DMS53 treated with DMSO at 0.1 percent for 48 hours (cell line): ENCODE measurements around the gene MLLT3.

Source experiments
- DNase-seq: peaks from one replicate; lab custom pipeline; 2025; ENCODE audit not compliant: unreplicated experiment; lab: John Stamatoyannopoulos, UW

Gene MLLT3

GRCh38 chr9:20313415-20313814 is 308.9 kb downstream of the MLLT3 start:
- DNase-seq = no peak

GRCh38 chr9:20312732-20313131 is 309.6 kb downstream of the MLLT3 start:
- DNase-seq = peak; percentile 49

DNA sequence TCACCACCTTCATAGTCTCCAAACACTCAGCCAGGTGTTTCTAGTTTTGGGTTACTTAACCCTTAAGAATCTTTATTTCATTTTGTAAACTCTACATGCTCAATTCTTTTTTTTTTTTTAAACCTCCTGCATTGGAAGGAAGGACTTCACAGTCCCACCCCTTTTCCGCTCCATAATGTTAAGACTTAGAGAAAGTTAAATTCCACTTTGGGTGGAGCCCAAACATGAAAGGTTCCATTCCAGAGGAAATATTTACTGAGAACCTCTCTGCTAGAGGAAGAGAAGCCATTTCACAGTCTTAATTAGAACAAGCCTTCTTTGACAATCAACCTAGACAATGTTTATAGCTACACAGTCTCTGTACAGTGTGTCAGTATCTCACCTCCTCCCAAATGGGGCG is 312.3 kb downstream of the MLLT3 start:
- DNase-seq = no peak

- DNase-seq = no peak
These were observed 313.2 kb downstream of the MLLT3 start for GRCh38 chr9:20309124-20309523.

- DNase-seq = no peak
These were observed 314.7 kb downstream of the MLLT3 start for GRCh38 chr9:20307621-20308020.

- no peak for DNase-seq
These were observed 316.8 kb downstream of the MLLT3 start for GRCh38 chr9:20305452-20305851.

DNA sequence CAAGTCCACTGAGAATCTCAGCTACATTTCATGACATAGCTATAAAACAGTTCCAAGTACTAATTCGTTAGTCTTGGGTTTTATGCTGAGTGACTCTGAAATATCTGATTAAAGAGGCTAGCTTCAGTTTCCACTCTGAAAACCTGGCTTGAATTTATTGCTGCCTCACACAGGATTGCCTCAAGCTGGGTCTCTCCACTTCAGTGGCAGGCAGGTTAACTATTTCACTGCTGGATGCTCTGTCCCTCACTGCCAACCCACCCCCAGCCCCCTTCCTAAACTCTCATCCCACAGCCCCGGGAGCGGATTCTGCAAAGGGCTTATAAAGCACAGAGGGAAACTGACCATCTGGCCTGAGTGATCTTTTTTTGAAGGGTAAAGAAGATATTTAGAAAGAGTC is 318.3 kb downstream of the MLLT3 start:
- DNase-seq = no peak

GRCh38 chr9:20303066-20303465 is 319.2 kb downstream of the MLLT3 start:
- DNase-seq = no peak

- DNase-seq = no peak
These were observed 320.1 kb downstream of the MLLT3 start for GRCh38 chr9:20302197-20302596.

GRCh38 chr9:20300430-20301115 is 321.7 kb downstream of the MLLT3 start:
- DNase-seq = no peak

DNA sequence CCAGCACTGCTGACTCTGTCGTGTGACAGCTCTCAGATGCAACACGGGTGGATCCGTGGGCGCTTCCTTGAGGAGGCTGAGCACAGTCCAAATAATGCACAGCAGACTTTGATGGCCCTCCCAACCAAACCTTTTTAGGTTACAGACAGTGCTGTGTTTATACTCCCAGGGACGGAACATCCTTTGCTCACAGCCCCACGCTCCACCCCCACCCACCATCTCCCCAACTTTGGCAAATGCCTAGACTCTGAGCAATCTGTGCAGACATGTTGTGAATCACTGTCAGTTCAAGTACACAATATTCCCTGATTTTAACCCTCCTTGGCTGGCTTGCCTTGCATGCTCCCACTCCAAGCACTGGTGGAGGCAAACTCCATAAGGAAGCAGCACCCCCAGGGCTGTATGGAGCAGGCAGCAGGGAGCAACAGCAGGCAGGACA is 324.6 kb downstream of the MLLT3 start:
- no peak for DNase-seq

GRCh38 chr9:20295555-20295954 is 326.7 kb downstream of the MLLT3 start:
- no peak for DNase-seq

DNA sequence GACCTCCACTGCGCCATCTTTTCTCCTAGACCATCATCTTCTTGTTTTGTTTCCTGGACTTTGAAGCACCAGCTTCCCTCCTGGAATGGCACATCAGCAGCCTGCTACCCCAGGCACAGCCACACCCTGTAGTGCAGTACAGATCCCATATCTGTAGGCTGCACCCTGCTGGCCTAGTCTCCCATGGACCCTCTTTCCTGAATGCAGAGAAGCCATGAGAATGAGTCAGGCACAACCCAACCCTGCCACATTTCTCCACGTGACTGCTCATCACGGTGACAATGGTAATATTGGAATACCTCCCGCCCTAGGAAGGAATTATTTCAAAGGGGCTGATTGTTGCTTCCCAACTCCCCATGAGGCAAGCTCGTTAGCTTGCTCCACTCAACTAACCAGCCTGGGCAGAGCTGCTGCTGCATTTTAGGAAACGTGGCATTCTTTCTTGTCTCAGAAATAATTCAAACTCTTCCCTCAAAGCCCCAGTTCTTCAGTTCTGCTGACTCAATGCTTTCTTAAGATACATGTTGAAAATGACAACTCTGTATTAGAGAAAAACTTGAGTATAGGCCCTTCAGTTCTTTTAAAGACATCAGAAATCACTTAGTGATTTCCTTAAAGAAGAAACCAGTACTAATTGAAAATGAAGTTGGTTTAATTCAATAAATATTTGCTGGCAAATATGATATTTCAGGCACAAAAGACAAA is 328.1 kb downstream of the MLLT3 start:
- DNase-seq = no peak

- no peak for DNase-seq
These were observed 330.3 kb downstream of the MLLT3 start for GRCh38 chr9:20292002-20292401.
